CD4-positive, alpha-beta T cell (primary cell): ENCODE results near the gene PTH1R. TPM values are rescaled to one million over a fixed set of nuclear protein-coding genes. Genes with fewer than 3 reads are reported as not detected.

Experiments used
- ATAC-seq: fragments of 200-7000 bp; cut with Tn5 transposase; one replicate; pipeline ENCODE4 v1.10.0; 2022; ENCODE audit warnings: mild to moderate bottlenecking; ENCODE audit not compliant: poor library complexity
- CTCF ChIA-PET: fragments of 350-600 bp; sonication (Branson Sonifier 250); formaldehyde crosslinking; loops from one replicate; lab custom pipeline; 2021; ENCODE audit warnings: antibody characterized with exemption, inconsistent platforms; lab: Charles Lee
- POLR2A ChIA-PET: fragments of 350-600 bp; sonication (Branson Sonifier 250); formaldehyde crosslinking; loops from one replicate; lab custom pipeline; 2021; ENCODE audit warnings: antibody characterized with exemption, inconsistent platforms; lab: Charles Lee
- DNase-seq, 14 experiments: peaks; one replicate each; pipeline ENCODE4 v3.0.0-alpha.2; 2013 to 2020; ENCODE audit warnings: mixed read lengths in 2 of 14
- H3K27ac ChIP-seq, 2 donors: one replicate each; pipeline versions ENCODE4 v1.5.1 to v1.7.0; 2013; ENCODE audit warnings: low read length in 2 of 2, low read depth in 1 of 2, mild to moderate bottlenecking in 1 of 2
- H3K27me3 ChIP-seq, 2 experiments: 1 replicate in 1 of 2; 2 replicates in 1 of 2; pipeline versions ENCODE4 v1.6.1 to v1.7.0; 2013; ENCODE audit warnings: low read length in 2 of 2, control low read depth in 1 of 2, mild to moderate bottlenecking in 1 of 2, moderate library complexity in 1 of 2; ENCODE audit not compliant: insufficient read depth in 2 of 2, control insufficient read depth in 1 of 2
- H3K36me3 ChIP-seq: one replicate; pipeline ENCODE4 v1.6.1; 2013; ENCODE audit warnings: low read length, control low read depth; ENCODE audit not compliant: insufficient read depth
- H3K4me1 ChIP-seq: one replicate; pipeline ENCODE4 v1.6.1; 2013; ENCODE audit warnings: low read length, control low read depth; ENCODE audit not compliant: insufficient read depth
- H3K4me3 ChIP-seq: one replicate; pipeline ENCODE4 v1.5.1; 2013; ENCODE audit warnings: mild to moderate bottlenecking, low read length, moderate library complexity
- H3K9me3 ChIP-seq, 2 experiments: 1 replicate in 1 of 2; 2 replicates in 1 of 2; pipeline versions ENCODE4 v1.6.1 to v1.7.0; 2013; ENCODE audit warnings: low read length in 2 of 2, mild to moderate bottlenecking in 2 of 2, control low read depth in 1 of 2, moderate library complexity in 1 of 2; ENCODE audit not compliant: control insufficient read depth in 1 of 2, insufficient read depth in 1 of 2
- H3K27ac Mint-ChIP-seq: one replicate; pipeline ENCODE4 v1.8.0; 2020; ENCODE audit warnings: mixed read lengths
- H3K27me3 Mint-ChIP-seq: one replicate; pipeline ENCODE4 v1.8.0; 2021; ENCODE audit warnings: mixed read lengths
- H3K36me3 Mint-ChIP-seq: one replicate; pipeline ENCODE4 v1.8.0; 2021; ENCODE audit warnings: low read depth, mixed read lengths
- H3K4me1 Mint-ChIP-seq: one replicate; pipeline ENCODE4 v1.8.0; 2021; ENCODE audit warnings: low read depth, mixed read lengths
- H3K4me3 Mint-ChIP-seq: one replicate; pipeline ENCODE4 v1.8.0; 2020; ENCODE audit warnings: mild to moderate bottlenecking, mixed read lengths
- H3K9me3 Mint-ChIP-seq: one replicate; pipeline ENCODE4 v1.8.0; 2020; ENCODE audit warnings: mixed read lengths
- CTCF ChIP-seq: fragments of 200-600 bp; IDR thresholded peaks from one replicate; pipeline ENCODE4 v1.8.0; 2022; ENCODE audit warnings: antibody characterized with exemption, mild to moderate bottlenecking
- intact Hi-C, 2 experiments: fragments of 100-400 bp; cut with DNase I in 1 of 2; cut with micrococcal nuclease in 1 of 2; formaldehyde crosslinking; loops; one replicate each; pipeline versions ENCODE4 v1.15.1 to v1.9.0; 2023 to 2025; cut with DNase I, micrococcal nuclease
- total RNA-seq, 174 experiments: library from RNA in 2 of 174; stranded (reverse) in 2 of 174; gene quantifications; one replicate each; pipeline ENCODE4 v1.2.3 and lab custom pipeline; 2021 to 2026

Gene PTH1R
- total RNA-seq, 2 experiments from 2014 or later: not detected

GRCh38 chr3:46935168-46935858 lies 57.8 kb downstream of the PTH1R start:
- Mint-ChIP-seq H3K36me3 (peaks cover 63% of the 10 kb centered on the region), H3K9me3 (no peaks in the 10 kb centered on the region), H3K4me3 (no peak overlapping the region), H3K27me3 (no peaks in the 10 kb centered on the region), H3K27ac (peak overlapping the region; percentile 61), H3K4me1 (peaks cover 46% of the 10 kb centered on the region)
- ChIA-PET POLR2A (no interaction called here), CTCF (interaction anchor here (0.8 to 2.0 kb wide), 3 partner anchors 12 to 26 kb away, joined by 3 to 5 read pairs (median 3); no protein-coding TSS in a partner anchor)
- H3K27me3 ChIP-seq: no peaks in the 10 kb centered on the region
- peaks cover 54% of the 10 kb centered on the region for H3K36me3 ChIP-seq
- DNase-seq (peak in 2 of 14 experiments; percentile 16 to 35), ATAC-seq (no peak)
- TF ChIP-seq CTCF: no peak
- no peaks in the 10 kb centered on the region for H3K9me3 ChIP-seq
- no peak overlapping the region for H3K27ac ChIP-seq
- intact Hi-C loops: no loop called here
- H3K4me1 ChIP-seq: peaks cover 73% of the 10 kb centered on the region
- no peak overlapping the region for H3K4me3 ChIP-seq

- ATAC-seq: no peak
- H3K4me3 Mint-ChIP-seq: no peak overlapping the region
- peaks cover 62% of the 10 kb centered on the region for H3K36me3 Mint-ChIP-seq
- intact Hi-C loops: no loop called here
- POLR2A ChIA-PET: no interaction called here
- CTCF ChIA-PET: interaction anchor here (0.8 to 2.0 kb wide), 2 partner anchors 13 to 26 kb away, joined by 3 to 5 read pairs; no protein-coding TSS in a partner anchor
- no peaks in the 10 kb centered on the region for H3K9me3 Mint-ChIP-seq
- H3K27me3 Mint-ChIP-seq: no peaks in the 10 kb centered on the region
- Histone ChIP-seq H3K4me1 (peaks cover 66% of the 10 kb centered on the region), H3K36me3 (peaks cover 62% of the 10 kb centered on the region), H3K4me3 (no peak overlapping the region), H3K27me3 (no peaks in the 10 kb centered on the region), H3K27ac (no peak overlapping the region), H3K9me3 (no peaks in the 10 kb centered on the region)
- TF ChIP-seq CTCF: no peak
- H3K4me1 Mint-ChIP-seq: peaks cover 43% of the 10 kb centered on the region
- peak overlapping the region; percentile 61 for H3K27ac Mint-ChIP-seq
- DNase-seq: peak in 1 of 14 experiments; percentile 30
These were observed 58.6 kb downstream of the PTH1R start for GRCh38 chr3:46935989-46936558.

- intact Hi-C loops: no loop called here
These were observed 59.3 kb downstream of the PTH1R start for GRCh38 chr3:46936733-46937250.

More at GRCh38 chr3:46936733-46937250, 59.3 kb downstream of the PTH1R start:
- peaks cover 36% of the 10 kb centered on the region for H3K4me1 Mint-ChIP-seq
- CTCF ChIA-PET: no interaction called here
- H3K27ac Mint-ChIP-seq: peak overlapping the region; percentile 61
- Histone ChIP-seq H3K27ac (no peak overlapping the region), H3K4me1 (peaks cover 59% of the 10 kb centered on the region), H3K27me3 (no peaks in the 10 kb centered on the region), H3K36me3 (peaks cover 62% of the 10 kb centered on the region), H3K4me3 (no peak overlapping the region), H3K9me3 (no peaks in the 10 kb centered on the region)
- POLR2A ChIA-PET: no interaction called here
- no peak for TF ChIP-seq CTCF
- ATAC-seq (no peak), DNase-seq (no peak)
- peaks cover 61% of the 10 kb centered on the region for H3K36me3 Mint-ChIP-seq
- H3K4me3 Mint-ChIP-seq: no peak overlapping the region
- H3K9me3 Mint-ChIP-seq: no peaks in the 10 kb centered on the region
- no peaks in the 10 kb centered on the region for H3K27me3 Mint-ChIP-seq
